IPS DF 6.9 (cell line): ENCODE results near the gene FAXDC2.
"Not testable (repeated sequence)": the region's sequence is repeated elsewhere in the genome, so short reads cannot be mapped to it uniquely, and the experiment has no call there.

Source experiments
- DNase-seq: peaks from one replicate; pipeline ENCODE4 v3.0.0-alpha.2; 2013; ENCODE audit warnings: low read depth, low spot score
- H3K27ac ChIP-seq: one replicate; pipeline ENCODE4 v1.5.1; 2013; ENCODE audit warnings: low read length, control low read depth
- H3K27me3 ChIP-seq: 2 replicates; pipeline ENCODE4 v1.6.1; 2013; ENCODE audit warnings: mild to moderate bottlenecking, low read length; ENCODE audit not compliant: control insufficient read depth, insufficient read depth
- H3K36me3 ChIP-seq: 2 replicates; pipeline ENCODE4 v1.6.1; 2013; ENCODE audit warnings: low read length; ENCODE audit not compliant: control insufficient read depth, insufficient read depth
- H3K4me1 ChIP-seq: 2 replicates; pipeline ENCODE4 v1.6.1; 2013; ENCODE audit warnings: low read length; ENCODE audit not compliant: control insufficient read depth, insufficient read depth
- H3K4me3 ChIP-seq: 2 replicates; pipeline ENCODE4 v1.5.1; 2013; ENCODE audit warnings: mild to moderate bottlenecking, low read length
- H3K9me3 ChIP-seq: 2 replicates; pipeline ENCODE4 v1.6.1; 2013; ENCODE audit warnings: low read length, inconsistent platforms; ENCODE audit not compliant: control insufficient read depth, insufficient read depth
- WGBS: extraction: QIAGEN DNeasy Blood & Tissue Kit; methylation state at CpG from one replicate; pipeline ENCODE4 v1.1.7; 2013; ENCODE audit warnings: mixed read lengths, missing lambda C conversion rate; ENCODE audit not compliant: insufficient read length, insufficient coverage; 5-methylcytosine and 5-hydroxymethylcytosine counted together

Gene FAXDC2

GRCh38 chr5:154830219-154830595 is 20.2 kb downstream of the FAXDC2 start:
- H3K27ac ChIP-seq = no peak overlapping the region
- WGBS = no CpG with 5 or more reads among the region's 7 CpGs
- no peak for DNase-seq

GRCh38 chr5:154829589-154830218 is 20.7 kb downstream of the FAXDC2 start:
- DNase-seq = no peak
- H3K36me3 ChIP-seq = peaks cover 6% of the 10 kb centered on the region
- no peak overlapping the region for H3K4me3 ChIP-seq
- WGBS = no CpG with 5 or more reads among the region's 4 CpGs
- no peaks in the 10 kb centered on the region for H3K27me3 ChIP-seq
- no peak overlapping the region for H3K27ac ChIP-seq
- H3K9me3 ChIP-seq = no peaks in the 10 kb centered on the region
- no peaks in the 10 kb centered on the region for H3K4me1 ChIP-seq

More at GRCh38 chr5:154830219-154830595, 20.2 kb downstream of the FAXDC2 start:
- H3K36me3 ChIP-seq = peaks cover 6% of the 10 kb centered on the region
- H3K27me3 ChIP-seq = no peaks in the 10 kb centered on the region
- no peak overlapping the region for H3K4me3 ChIP-seq
- H3K4me1 ChIP-seq = no peaks in the 10 kb centered on the region
- H3K9me3 ChIP-seq = no peaks in the 10 kb centered on the region

DNA sequence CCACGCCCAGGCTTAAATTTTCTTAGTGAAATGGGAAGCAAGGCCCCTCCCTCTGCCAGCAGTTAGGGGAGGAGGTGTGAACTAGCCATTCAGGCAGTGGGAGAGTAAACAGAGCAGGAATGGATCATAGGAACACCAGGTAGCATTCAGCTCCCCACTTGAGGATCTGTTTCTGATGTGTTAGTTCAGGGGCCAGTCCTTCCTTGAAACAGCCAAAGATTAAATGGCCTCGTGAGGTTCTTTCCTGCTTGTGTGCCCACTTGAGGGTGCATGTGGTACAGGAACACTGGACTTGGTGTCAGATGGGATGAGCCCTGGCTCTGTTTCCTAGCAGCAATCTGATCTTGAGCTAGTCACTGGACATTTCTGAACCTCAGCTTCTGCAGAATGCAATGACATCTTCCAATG is 21.2 kb downstream of the FAXDC2 start:
- DNase-seq = no peak
- no peak overlapping the region for H3K27ac ChIP-seq

GRCh38 chr5:154824070-154824469 is 26.3 kb downstream of the FAXDC2 start:
- no peaks in the 10 kb centered on the region for H3K27me3 ChIP-seq
- no CpG with 5 or more reads among the region's 2 CpGs for WGBS
- H3K9me3 ChIP-seq = no peaks in the 10 kb centered on the region
- DNase-seq = no peak
- H3K27ac ChIP-seq = no peak overlapping the region
- peaks cover 4% of the 10 kb centered on the region; the same call in 1 of the 2 replicates for H3K36me3 ChIP-seq
- H3K4me1 ChIP-seq = no peaks in the 10 kb centered on the region
- no peak overlapping the region for H3K4me3 ChIP-seq

More for the DNA sequence above, 21.2 kb downstream of the FAXDC2 start:
- Histone ChIP-seq H3K27me3 (no peaks in the 10 kb centered on the region), H3K4me1 (no peaks in the 10 kb centered on the region), H3K36me3 (peaks cover 6% of the 10 kb centered on the region), H3K4me3 (no peak overlapping the region), H3K9me3 (no peaks in the 10 kb centered on the region)
- WGBS = no CpG with 5 or more reads among the region's 2 CpGs

DNA sequence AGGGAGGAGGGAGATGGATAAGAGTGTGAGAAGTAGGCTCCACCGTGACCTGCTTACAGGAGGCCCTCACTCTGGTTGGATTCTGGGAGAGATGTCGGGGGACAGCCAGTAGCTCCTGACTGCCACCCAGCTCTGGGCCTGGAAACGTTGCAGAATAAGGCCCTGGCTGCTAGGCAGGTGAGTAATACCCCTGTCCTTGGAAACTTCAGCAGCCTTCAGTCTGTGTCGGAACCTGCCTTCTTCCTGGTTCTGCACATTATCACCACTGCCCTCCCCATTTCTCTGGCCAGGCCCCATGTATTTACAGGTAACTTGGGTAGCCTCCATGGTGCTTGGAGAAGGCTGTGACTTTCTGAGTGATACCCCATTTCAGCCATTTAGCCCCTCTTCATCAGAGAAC is 26.8 kb downstream of the FAXDC2 start:
- Histone ChIP-seq H3K4me3 (no peak overlapping the region), H3K4me1 (no peaks in the 10 kb centered on the region), H3K27me3 (no peaks in the 10 kb centered on the region), H3K27ac (no peak overlapping the region), H3K36me3 (peaks cover 4% of the 10 kb centered on the region; the same call in 1 of the 2 replicates), H3K9me3 (no peaks in the 10 kb centered on the region)
- no peak for DNase-seq
- no CpG with 5 or more reads among the region's 4 CpGs for WGBS

DNA sequence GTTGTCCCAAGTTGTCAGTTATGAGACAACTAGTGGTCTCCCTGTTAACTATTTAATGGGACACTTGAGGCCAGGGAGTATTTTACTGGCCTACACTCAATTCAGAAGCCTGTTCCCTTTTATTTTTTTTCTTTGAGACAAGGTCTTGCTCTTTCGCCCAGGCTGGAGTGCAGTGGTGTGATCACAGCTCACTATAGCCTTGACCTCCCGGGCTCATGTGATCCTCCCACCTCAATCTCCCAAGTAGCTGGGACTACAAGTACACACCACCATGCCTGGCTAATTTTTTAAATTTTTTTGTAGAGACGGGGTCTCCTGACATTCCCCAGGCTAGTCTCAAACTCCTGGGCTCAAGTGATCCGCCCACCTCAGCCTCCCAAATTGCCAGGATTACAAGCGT is 27.5 kb downstream of the FAXDC2 start:
- not testable (repeated sequence) for DNase-seq, H3K27me3 ChIP-seq, H3K27ac ChIP-seq, H3K9me3 ChIP-seq, H3K4me1 ChIP-seq, H3K4me3 ChIP-seq, H3K36me3 ChIP-seq
- no CpG with 5 or more reads among the region's 5 CpGs for WGBS

DNA sequence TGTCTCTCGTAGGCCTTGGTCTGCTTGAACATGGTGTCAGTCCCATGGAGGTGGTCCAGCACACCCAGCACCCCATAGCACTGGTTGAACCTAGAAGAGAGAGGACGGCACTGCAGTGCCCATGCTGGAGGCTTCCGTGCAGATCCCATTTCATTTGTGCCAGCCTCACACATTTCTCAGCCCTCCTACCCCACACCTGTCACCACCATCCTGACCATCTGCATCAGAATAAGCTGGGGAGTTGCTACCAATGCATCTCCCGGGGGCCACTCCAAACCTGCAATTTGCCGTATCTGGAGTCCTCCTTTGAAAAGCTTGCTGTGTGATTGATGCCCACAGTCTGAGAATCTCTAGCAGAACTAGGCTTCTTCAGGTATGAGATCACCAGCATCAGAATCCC is 30.0 kb downstream of the FAXDC2 start:
- Histone ChIP-seq H3K27ac (no peak overlapping the region), H3K4me1 (no peaks in the 10 kb centered on the region; the same call in 1 of the 2 replicates), H3K36me3 (peaks cover 17% of the 10 kb centered on the region; the same call in 1 of the 2 replicates), H3K9me3 (no peaks in the 10 kb centered on the region), H3K27me3 (no peaks in the 10 kb centered on the region), H3K4me3 (no peak overlapping the region)
- WGBS = no CpG with 5 or more reads among the region's 5 CpGs
- no peak for DNase-seq

DNA sequence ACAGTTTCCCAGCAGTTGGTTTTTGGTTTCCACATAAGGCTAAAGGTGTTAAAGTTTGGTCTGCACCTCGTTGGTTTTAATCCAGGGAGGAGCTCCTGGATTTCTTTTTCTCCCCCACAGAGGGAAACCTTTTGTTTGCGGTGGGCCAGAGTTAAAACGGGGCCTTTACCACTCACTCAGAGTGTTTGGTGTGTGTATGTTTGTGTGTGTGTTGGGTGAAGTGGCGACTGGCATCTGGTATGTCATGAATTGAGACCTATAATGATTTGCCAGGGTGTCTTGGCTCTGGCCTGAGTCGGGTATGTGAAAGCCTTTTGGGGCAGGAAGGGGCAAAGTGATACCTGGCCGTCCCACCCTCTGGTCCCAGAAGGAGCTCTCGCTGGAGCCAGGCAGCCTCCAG is 30.9 kb downstream of the FAXDC2 start:
- Histone ChIP-seq H3K27me3 (no peaks in the 10 kb centered on the region), H3K4me3 (no peak overlapping the region), H3K4me1 (no peaks in the 10 kb centered on the region; the same call in 1 of the 2 replicates), H3K27ac (no peak overlapping the region), H3K36me3 (peaks cover 22% of the 10 kb centered on the region), H3K9me3 (no peaks in the 10 kb centered on the region)
- no CpG with 5 or more reads among the region's 7 CpGs for WGBS
- DNase-seq = no peak

DNA sequence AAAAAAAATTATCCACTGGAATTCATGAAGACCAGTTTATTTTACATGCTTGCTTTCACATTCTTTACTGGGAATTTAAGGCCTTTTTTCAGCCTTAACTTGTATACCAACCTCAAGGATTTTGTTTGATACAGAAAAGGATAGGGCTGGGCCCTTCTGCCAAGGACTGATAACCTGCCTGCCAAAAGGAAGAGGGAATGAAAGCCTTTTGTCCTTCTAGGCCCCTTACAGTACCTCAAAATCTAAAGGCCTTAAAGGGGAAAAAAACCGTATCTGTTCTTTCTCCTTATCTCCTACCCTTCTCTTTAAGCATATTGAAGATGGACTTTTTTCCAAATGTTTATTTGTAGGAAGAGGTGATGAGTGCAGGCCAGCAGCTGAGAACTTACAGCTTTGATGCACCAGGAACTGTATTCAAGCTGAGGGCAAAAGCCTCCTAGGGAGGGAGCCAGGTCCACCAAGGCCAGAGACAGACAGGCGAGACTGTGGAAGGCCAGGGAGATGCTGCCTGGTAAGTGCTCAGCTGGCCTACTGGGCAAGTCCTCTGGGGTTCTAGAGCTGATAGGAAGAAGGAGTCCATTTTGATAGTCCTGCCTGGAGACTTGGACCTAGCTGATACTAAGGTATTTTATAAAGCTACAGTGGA is 31.8 kb downstream of the FAXDC2 start:
- Histone ChIP-seq H3K27me3 (no peaks in the 10 kb centered on the region), H3K4me1 (no peaks in the 10 kb centered on the region; the same call in 1 of the 2 replicates), H3K9me3 (no peaks in the 10 kb centered on the region), H3K4me3 (no peak overlapping the region), H3K36me3 (peaks cover 26% of the 10 kb centered on the region), H3K27ac (no peak overlapping the region)
- no peak for DNase-seq
- no CpG with 5 or more reads among the region's 2 CpGs for WGBS

- H3K4me1 ChIP-seq = no peaks in the 10 kb centered on the region; the same call in 1 of the 2 replicates
- peaks cover 30% of the 10 kb centered on the region for H3K36me3 ChIP-seq
- WGBS = no CpG with 5 or more reads among the region's 6 CpGs
Observed at GRCh38 chr5:154817815-154818214, 32.6 kb downstream of the FAXDC2 start.

More at GRCh38 chr5:154817815-154818214, 32.6 kb downstream of the FAXDC2 start:
- H3K9me3 ChIP-seq = no peaks in the 10 kb centered on the region
- no peaks in the 10 kb centered on the region for H3K27me3 ChIP-seq
- no peak overlapping the region for H3K27ac ChIP-seq
- DNase-seq = no peak
- no peak overlapping the region for H3K4me3 ChIP-seq
